SJCRH30 (cell line): ENCODE measurements around the gene NBPF4. TPM values are rescaled to one million over a fixed set of nuclear protein-coding genes. Genes with fewer than 3 reads are reported as not detected.

Source experiments
- DNase-seq, 2 experiments: peaks; one replicate each; pipeline ENCODE4 v3.0.0-alpha.2; 2015 to 2020
- H3K27ac ChIP-seq: fragments of 250-450 bp; sonication (Bioruptor Pico); 2 replicates; pipeline ENCODE4 v1.5.1; 2020; ENCODE audit warnings: mild to moderate bottlenecking, moderate library complexity
- H3K27me3 ChIP-seq: fragments of 250-450 bp; sonication (Bioruptor Pico); 2 replicates; pipeline ENCODE4 v1.5.1; 2020; ENCODE audit warnings: mild to moderate bottlenecking, moderate library complexity
- H3K36me3 ChIP-seq: fragments of 250-450 bp; sonication (Bioruptor Pico); 2 replicates; pipeline ENCODE4 v1.5.1; 2020; ENCODE audit warnings: mild to moderate bottlenecking, moderate library complexity
- H3K4me1 ChIP-seq: fragments of 250-450 bp; sonication (Bioruptor Pico); 2 replicates; pipeline ENCODE4 v1.5.1; 2020; ENCODE audit warnings: mild to moderate bottlenecking, moderate library complexity
- H3K4me3 ChIP-seq: fragments of 250-450 bp; sonication (Bioruptor Pico); 2 replicates; pipeline ENCODE4 v1.5.1; 2020; ENCODE audit warnings: mild to moderate bottlenecking, moderate library complexity
- H3K9me3 ChIP-seq: fragments of 250-450 bp; sonication (Bioruptor Pico); replicated peaks from 2 replicates; pipeline ENCODE4 v1.5.1; 2020; ENCODE audit warnings: mild to moderate bottlenecking, moderate library complexity
- total RNA-seq: library from RNA; depleted of rRNA; stranded (reverse); fragments of >200 nt; shearing (Covaris generic); gene quantifications from 2 replicates; pipeline ENCODE4 v1.2.3, GENCODE V29; 2014; rRNA removed

The NBPF4 gene
- total RNA-seq, 1 experiment from 2014 or later: 1.4 TPM

- DNase-seq: no peak
- Histone ChIP-seq H3K27ac (no peak overlapping the region), H3K9me3 (peaks cover 5% of the 10 kb centered on the region), H3K4me1 (peaks cover 5% of the 10 kb centered on the region; the same call in 1 of the 2 replicates), H3K27me3 (no peaks in the 10 kb centered on the region), H3K4me3 (no peak overlapping the region), H3K36me3 (peaks cover 48% of the 10 kb centered on the region)
Measured at GRCh38 chr1:108194051-108194450, 49.8 kb downstream of the NBPF4 start.

- Histone ChIP-seq H3K4me1 (peaks cover under 1% of the 10 kb centered on the region; the same call in 1 of the 2 replicates), H3K27ac (no peak overlapping the region), H3K9me3 (peaks cover 5% of the 10 kb centered on the region), H3K27me3 (no peaks in the 10 kb centered on the region), H3K36me3 (peaks cover 55% of the 10 kb centered on the region), H3K4me3 (no peak overlapping the region)
- no peak for DNase-seq
Measured at GRCh38 chr1:108193333-108193732, 50.5 kb downstream of the NBPF4 start.

GRCh38 chr1:108192581-108192980 lies 51.3 kb downstream of the NBPF4 start:
- Histone ChIP-seq H3K4me3 (no peak overlapping the region), H3K27ac (no peak overlapping the region), H3K36me3 (peaks cover 57% of the 10 kb centered on the region), H3K4me1 (no peaks in the 10 kb centered on the region), H3K9me3 (peaks cover 5% of the 10 kb centered on the region), H3K27me3 (no peaks in the 10 kb centered on the region)
- no peak for DNase-seq

- H3K27me3 ChIP-seq: no peaks in the 10 kb centered on the region
- H3K4me1 ChIP-seq: no peaks in the 10 kb centered on the region
- no peak overlapping the region for H3K4me3 ChIP-seq
- no peak overlapping the region for H3K27ac ChIP-seq
- DNase-seq: no peak
- H3K9me3 ChIP-seq: peaks cover 5% of the 10 kb centered on the region
- peaks cover 46% of the 10 kb centered on the region for H3K36me3 ChIP-seq
Measured at GRCh38 chr1:108190686-108191416, 53.0 kb downstream of the NBPF4 start.

GRCh38 chr1:108190001-108190634 lies 53.8 kb downstream of the NBPF4 start:
- H3K9me3 ChIP-seq: peaks cover 5% of the 10 kb centered on the region

GRCh38 chr1:108188801-108189200 lies 55.1 kb downstream of the NBPF4 start:
- no peaks in the 10 kb centered on the region for H3K4me1 ChIP-seq
- H3K27ac ChIP-seq: no peak overlapping the region
- H3K27me3 ChIP-seq: no peaks in the 10 kb centered on the region

More at GRCh38 chr1:108190001-108190634, 53.8 kb downstream of the NBPF4 start:
- Histone ChIP-seq H3K27ac (no peak overlapping the region), H3K36me3 (peaks cover 48% of the 10 kb centered on the region), H3K4me3 (no peak overlapping the region), H3K27me3 (no peaks in the 10 kb centered on the region), H3K4me1 (no peaks in the 10 kb centered on the region)
- no peak for DNase-seq

GRCh38 chr1:108182959-108183700 lies 60.7 kb downstream of the NBPF4 start:
- no peak overlapping the region for H3K4me3 ChIP-seq
- no peak for DNase-seq
- H3K27ac ChIP-seq: no peak overlapping the region
- H3K4me1 ChIP-seq: no peaks in the 10 kb centered on the region
- H3K9me3 ChIP-seq: peaks cover 6% of the 10 kb centered on the region; the same call in 1 of the 2 replicates
- no peaks in the 10 kb centered on the region for H3K27me3 ChIP-seq
- peaks cover 68% of the 10 kb centered on the region for H3K36me3 ChIP-seq

More at GRCh38 chr1:108188801-108189200, 55.1 kb downstream of the NBPF4 start:
- peaks cover 9% of the 10 kb centered on the region for H3K9me3 ChIP-seq
- H3K4me3 ChIP-seq: no peak overlapping the region
- H3K36me3 ChIP-seq: peaks cover 48% of the 10 kb centered on the region
- no peak for DNase-seq

GRCh38 chr1:108179018-108179417 lies 64.9 kb downstream of the NBPF4 start:
- Histone ChIP-seq H3K27ac (no peak overlapping the region), H3K36me3 (peaks cover 84% of the 10 kb centered on the region), H3K4me1 (no peaks in the 10 kb centered on the region), H3K4me3 (no peak overlapping the region), H3K27me3 (no peaks in the 10 kb centered on the region), H3K9me3 (peaks cover 15% of the 10 kb centered on the region)
- DNase-seq: no peak

Other genes starting within 250 kb of the NBPF4 start
- gene SLC25A24, start 43.7 kb downstream of the NBPF4 start, total RNA-seq: 83.5 and 85.1 TPM in 2 replicates
- gene NBPF6, start 206.3 kb upstream of the NBPF4 start, total RNA-seq: 0.63 and 0.69 TPM in 2 replicates